CD4-positive, alpha-beta T cell treated with Interleukin-1 beta for 1 hour (primary cell): Measurements from ENCODE around the gene GNG2.

ENCODE experiments used
- DNase-seq, 2 donors: peaks; one replicate each; pipeline ENCODE4 v3.0.0-alpha.2; 2020 to 2022

GNG2 gene

GRCh38 chr14:51856792-51857296, 3.6 kb upstream of the GNG2 start:
- DNase-seq, result no peak

DNA sequence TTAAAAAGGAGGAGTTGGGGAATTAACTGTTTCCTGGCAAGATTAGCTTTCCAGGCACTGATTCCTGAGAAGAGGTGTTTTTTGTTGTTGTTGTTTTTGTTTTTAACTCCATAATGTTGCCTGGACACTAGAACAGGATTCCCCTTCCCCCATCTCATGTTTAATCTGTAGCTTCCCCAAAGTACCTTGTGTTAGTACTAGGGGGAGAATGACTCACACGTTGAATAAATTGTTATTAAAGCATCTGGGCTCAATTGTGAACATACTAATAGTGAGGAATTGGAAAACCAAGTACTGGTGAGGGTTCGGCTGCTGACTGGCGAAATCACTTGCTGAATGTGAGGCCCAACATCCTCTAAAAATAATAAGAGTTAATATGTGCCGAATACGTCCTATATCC, 1.3 kb upstream of the GNG2 start:
- DNase-seq, result no peak

- DNase-seq, result no peak
Measured at GRCh38 chr14:51860825-51861499, 550 bp downstream of the GNG2 start.

DNA sequence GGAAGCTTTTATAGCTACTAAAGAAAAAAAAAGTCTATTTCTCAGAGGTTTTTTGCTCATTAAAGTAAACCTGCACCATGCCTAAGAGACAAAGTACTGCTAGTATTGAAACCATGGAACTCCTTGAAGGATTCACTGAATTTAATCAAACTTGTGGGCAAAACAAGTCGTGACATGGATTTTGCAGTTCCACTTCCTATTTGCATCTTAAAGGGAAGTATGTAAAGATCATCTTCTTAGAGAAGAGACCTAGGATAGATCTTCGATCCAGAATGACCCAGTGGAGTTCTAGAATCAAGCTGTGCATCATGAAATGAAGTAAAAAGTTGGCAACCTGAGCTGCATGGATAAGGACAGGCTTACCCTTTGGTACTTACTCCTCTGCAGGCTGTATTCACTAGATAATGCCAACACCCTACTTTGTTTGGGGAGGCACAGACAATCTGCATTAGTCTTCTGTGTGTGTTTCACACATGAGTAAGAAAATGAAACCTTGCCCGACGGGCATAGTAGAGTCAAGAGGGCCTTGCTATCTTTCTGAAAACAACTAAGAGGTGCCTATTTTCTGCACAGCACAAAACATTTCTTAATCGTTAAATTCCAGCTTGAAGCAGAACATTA, 1.9 kb downstream of the GNG2 start:
- peak; percentile 23 to 62 for DNase-seq

DNA sequence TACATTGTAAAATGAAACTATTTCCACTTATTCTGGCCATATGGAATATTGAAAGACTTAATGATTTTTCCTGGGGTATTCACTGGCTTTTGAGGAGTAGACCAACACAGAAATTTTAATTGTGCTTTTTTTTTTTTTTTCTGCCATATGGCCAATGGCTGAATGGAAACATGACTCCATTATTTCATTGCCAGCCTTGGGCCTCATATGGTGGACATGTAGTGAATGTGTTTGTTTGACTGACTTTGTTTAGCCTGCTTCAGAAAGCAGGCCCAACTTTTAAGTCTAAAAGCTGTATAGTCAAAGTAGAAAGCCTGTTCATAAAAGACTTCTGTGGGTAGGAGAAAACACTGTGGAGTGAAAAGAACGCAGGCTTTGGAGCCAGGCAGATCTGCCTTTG, 2.4 kb downstream of the GNG2 start:
- no peak for DNase-seq

GRCh38 chr14:51865953-51866747, 5.7 kb downstream of the GNG2 start:
- DNase-seq, result peak; percentile 62 to 64

DNA sequence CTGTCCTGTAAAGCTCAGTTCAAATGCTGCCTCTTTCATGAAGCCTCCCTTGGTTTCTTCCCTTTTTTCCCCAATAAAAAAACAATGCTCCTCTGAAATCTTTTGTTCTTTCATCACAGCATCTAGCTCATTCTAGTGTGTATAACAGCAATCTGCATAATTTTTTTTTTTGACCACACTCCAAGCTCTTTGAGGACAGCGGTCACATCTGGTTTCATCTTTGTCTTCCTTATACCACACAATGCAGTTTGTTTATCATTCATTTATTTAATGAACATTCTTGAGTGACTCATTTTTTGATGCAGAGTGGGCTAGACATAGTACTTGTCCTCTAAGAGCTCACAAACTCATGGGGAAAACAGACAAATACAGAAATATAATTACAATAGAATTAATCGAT, 7.3 kb downstream of the GNG2 start:
- peak in 1 of 2 donors; percentile 46 for DNase-seq

GRCh38 chr14:51868405-51868804, 8.0 kb downstream of the GNG2 start:
- DNase-seq, result no peak

- DNase-seq, result peak; percentile 57 to 59
Measured at GRCh38 chr14:51869411-51870100, 9.1 kb downstream of the GNG2 start.

DNA sequence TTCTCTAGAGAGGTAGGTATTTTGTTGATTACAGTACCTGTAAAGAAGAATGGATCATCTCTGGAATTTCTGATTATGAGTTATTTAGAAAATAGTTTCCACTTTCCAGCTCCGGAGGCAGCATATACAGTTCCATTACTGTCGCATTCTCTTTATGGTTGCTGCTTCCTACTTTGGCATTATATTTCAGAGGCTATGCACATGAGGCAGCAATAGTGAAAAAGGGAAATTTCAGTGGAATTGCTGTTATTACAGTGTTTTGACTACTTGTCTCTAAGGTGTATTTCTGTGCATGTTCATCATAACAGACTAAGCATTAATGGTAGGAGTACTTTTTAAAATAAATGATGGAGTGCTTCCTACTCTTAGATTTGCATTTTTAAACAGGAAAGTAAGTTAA, 10.2 kb downstream of the GNG2 start:
- DNase-seq, result no peak

DNA sequence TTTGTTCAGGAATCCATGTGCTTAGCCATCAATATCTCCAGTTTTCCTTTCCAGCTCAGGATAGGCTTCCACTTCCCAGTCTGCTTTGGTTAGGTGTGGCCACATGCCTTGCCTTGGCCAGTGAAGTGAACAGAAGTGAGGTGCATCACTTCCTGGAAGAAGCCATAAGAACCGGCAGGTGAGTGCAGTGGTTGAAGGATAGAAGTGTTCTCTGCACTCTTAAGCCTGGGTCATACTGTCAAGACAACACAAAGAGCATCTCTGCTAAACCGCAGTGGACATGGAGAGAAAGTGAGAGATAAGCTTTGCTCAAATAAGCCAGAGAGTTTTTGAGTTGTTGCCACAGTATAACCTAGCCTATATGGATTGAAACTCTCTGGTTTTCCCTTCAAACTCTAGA, 11.4 kb downstream of the GNG2 start:
- no peak for DNase-seq

GRCh38 chr14:51872396-51872795, 12.0 kb downstream of the GNG2 start:
- DNase-seq, result no peak

GRCh38 chr14:51873221-51873893, 12.9 kb downstream of the GNG2 start:
- DNase-seq, result peak; percentile 34 to 57

- no peak for DNase-seq
Measured at GRCh38 chr14:51877810-51878209, 17.4 kb downstream of the GNG2 start.

- DNase-seq, result no peak
Measured at GRCh38 chr14:51879170-51879569, 18.8 kb downstream of the GNG2 start.

DNA sequence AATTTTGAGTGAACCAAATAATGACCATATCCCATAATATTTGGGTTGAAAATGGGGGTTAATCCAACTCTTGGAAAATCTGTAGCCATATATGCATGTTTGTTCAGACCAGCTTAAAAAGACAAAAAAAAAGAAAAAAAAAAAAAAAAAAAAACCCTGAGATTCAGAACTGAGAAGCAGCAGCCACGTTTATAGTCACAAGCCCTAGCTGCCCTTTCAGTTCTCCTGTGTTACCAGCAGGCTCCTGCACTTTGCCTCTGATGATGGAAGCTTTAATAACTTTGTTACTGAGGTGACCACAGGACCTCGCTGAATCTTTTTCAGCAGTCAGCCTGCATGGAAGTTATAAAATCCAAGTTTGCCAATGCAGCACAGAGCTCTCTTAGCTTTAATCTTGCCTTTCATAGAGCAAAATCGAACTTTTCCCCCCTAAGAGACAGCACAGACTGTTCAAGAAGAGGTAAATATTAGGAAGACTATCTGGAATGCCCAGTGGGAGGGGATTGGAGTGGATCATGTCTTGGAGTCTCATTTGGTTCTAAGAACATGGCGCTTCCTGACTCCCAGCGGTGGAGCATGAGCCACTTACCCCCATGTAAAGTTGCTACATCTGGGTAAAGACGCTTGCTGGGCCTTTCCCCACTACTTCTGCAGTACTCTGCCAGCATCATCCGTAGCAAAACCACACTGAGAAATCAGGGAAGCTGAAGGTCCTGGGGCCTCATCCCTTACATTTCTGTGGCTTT, 20.6 kb downstream of the GNG2 start:
- peak in 1 of 2 donors; percentile 36 for DNase-seq

- no peak for DNase-seq
Measured at GRCh38 chr14:51881636-51882035, 21.2 kb downstream of the GNG2 start.

- DNase-seq, result no peak
Measured at GRCh38 chr14:51883232-51883631, 22.8 kb downstream of the GNG2 start.

GRCh38 chr14:51884086-51884927, 23.9 kb downstream of the GNG2 start:
- DNase-seq, result peak in 1 of 2 donors; percentile 26

GRCh38 chr14:51889851-51890250, 29.4 kb downstream of the GNG2 start:
- DNase-seq, result no peak

- DNase-seq, result no peak
Measured at GRCh38 chr14:51894250-51894649, 33.8 kb downstream of the GNG2 start.
